GM11168 (cell line): ENCODE results near the gene CNTNAP2.

Source experiments
- in situ Hi-C: fragments of 300-500 bp; cut with MboI; formaldehyde crosslinking; loops from one replicate; pipeline ENCODE4 v1.12.0; 2022; ENCODE audit warnings: low sequenced_read_pairs; ENCODE audit not compliant: unreplicated experiment

The CNTNAP2 gene

DNA sequence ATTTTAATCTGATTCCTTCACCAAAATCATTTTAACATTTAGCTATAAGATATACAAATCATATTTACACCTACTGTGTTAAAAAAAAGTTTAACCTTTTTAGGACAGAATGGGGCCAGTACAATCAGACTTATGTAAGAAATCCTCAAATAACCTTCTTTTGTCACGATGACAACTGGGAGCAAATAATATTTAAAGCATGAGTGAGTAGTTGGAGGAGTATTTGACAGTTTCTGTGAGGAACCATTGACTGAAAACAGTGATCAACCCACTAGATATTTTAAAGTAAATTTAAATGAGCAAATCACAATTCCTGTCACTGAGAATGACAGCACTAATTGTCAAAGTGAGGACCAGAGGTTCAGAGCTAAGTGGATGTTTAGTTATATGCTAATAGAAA is 289.1 kb downstream of the CNTNAP2 start:
- in situ Hi-C loops = no loop called here

DNA sequence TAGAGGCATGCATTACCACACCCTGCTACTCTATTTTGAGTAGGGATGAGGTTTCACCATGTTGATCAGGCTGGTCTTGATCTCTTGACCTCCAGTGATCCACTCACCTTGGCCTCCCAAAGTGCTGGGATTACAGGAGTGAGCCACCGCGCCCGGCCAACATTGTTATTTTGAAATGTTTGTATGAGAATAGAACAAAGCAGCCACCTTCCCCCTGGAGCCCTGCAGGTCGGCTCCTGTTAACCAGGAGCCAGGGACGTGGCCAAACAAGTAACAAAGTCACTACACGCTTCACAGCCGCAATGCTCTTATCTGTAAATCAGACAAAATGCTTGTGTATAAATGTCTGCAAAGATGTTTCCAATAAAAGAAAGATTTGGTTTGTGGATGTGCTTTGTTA is 295.4 kb downstream of the CNTNAP2 start:
- in situ Hi-C loops = no loop called here

DNA sequence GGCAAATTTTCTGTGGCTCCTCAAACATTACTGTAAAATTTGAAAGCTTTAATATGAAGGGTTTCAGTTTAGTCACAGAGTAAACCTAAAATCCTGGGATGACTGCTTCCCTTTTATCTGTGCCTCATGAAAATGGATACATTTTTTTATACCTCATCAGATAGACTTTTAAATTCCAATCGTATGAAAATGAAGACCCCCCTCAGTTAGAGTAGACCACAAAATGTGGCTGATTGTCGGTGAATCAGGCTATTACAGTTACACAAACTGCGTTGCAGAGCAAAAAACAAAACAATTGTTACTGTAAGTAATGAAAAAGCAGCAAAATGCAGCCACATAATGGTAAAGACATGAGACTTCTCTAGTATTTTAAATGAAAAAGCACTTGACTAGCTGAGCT is 296.2 kb downstream of the CNTNAP2 start:
- in situ Hi-C loops = no loop called here

DNA sequence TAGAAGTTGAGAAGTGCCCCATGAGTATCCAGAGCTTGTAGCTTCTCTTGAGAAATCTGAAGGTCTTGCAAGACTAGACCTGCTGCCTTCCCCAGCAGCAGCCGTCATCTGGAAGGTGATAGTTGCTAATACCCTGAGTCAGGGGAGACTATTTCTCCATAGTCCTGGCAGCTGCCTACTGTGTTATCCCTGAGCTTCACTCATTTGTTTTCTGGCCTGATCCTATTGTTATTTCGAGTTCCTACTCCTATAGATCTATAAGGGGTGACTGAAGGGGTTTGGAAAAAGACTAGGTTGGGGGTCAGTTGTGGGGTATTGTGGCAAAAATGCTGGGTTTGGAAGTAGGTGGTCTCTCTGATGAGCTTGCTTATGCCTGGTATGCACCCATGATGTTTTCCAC is 297.8 kb downstream of the CNTNAP2 start:
- in situ Hi-C loops = no loop called here

DNA sequence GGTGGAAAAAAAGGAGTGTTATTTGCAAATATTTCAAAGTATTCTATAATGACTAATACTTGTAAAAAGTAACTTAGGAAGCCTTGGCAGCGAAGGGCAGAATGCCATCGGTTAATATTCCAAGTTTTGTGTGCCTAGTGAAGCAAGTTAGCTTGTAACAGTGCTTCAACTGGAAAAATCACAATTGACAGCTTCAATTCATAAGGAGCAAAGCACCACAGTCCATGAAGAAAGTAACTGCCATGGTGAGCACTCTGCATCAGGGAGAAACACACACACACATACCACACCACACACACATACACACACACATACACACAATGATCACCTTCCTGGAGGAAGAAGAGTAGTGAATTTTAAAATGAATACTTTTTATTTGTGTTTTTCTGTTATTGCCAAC is 298.3 kb downstream of the CNTNAP2 start:
- in situ Hi-C loops = no loop called here

DNA sequence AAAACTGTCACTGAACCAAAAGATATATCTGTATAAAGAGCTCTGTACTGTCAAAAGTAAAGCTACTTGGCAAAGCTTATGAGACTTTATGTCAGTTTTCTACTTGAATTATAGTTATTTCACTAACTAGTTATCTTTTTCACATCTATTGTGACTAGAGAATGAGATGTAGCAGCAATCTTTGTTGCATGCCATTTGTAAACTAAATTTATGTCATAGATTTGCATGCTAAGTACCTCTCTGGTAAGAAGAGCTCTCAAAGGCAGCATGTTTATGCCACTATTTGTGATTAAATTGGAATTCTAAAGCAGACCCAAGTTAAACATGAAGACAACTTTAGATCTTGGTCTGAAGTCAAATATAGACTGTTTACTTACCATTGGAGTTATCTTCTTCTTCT is 300.6 kb downstream of the CNTNAP2 start:
- in situ Hi-C loops = no loop called here

DNA sequence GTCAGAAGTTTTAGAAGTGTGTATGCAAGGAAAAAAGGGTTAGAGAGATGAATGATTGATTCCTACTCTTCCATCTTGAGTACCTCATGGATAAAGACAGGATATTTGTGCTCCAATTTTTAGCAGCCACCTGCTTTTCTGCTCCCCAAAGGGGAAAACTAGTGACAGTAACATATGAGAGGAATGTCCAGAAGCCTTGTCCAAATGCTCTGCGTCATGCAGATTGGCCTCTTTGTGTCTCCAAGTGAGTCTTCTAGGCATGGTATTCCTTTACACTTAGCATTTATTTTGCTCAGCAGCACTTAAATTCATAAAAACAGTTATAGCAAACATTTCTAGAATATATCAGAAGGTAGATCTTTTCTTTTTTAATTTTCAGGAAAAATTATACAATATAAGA is 306.8 kb downstream of the CNTNAP2 start:
- in situ Hi-C loops = no loop called here

DNA sequence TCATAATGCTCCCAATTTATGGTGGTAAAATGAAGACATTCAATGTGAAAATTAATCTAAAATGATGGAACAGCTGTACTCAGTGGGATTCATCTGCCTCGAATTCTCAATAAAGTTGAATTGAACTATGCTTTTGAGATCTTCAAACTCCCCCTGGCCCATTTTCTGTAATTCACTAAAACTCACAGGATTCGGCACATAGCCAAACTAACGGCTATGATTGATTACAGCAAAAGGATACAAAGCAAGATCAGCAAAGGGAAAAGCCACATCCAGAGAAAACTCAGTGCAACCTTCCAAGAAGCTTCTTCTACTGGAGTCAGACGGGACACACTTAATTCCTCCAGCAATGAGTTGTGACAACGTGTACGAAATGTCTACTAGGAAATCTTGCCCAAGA is 307.5 kb downstream of the CNTNAP2 start:
- in situ Hi-C loops = no loop called here

DNA sequence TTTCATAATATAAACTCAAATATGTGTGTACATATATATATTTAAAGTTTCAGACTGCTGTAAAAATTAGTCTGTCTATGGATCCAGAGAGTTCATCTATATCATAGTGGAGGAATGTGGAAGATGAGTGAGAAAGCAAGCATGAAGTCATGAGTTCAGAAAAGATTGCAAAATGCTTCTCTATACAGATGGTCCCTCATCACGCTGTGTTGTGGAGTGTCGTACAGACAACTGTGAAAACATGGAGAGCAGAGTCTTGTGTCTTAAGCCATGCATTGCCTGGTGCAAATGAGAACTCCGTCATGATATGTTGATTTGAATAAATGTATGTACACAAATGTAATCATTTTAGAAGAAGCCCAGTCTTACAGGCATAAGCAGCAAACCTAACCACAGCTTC is 316.9 kb downstream of the CNTNAP2 start:
- in situ Hi-C loops = no loop called here

DNA sequence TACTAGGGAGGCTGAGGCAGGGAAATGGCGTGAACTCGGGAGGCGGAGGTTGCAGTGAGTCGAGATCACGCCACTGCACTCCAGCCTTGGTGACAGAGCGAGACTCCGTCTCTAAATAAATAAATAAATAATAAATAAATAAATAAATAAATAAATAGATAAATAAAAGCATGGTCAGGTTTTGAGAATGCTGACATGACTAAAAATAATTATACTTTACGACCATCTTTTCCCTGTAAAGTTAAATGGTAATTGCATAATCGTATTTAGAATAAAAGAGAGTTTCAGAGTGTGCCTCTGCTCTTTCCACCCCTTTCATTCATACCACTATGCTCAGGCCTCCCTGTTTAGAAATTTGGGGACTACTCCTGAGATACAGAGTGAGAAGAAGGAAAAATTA is 326.5 kb downstream of the CNTNAP2 start:
- in situ Hi-C loops = no loop called here

DNA sequence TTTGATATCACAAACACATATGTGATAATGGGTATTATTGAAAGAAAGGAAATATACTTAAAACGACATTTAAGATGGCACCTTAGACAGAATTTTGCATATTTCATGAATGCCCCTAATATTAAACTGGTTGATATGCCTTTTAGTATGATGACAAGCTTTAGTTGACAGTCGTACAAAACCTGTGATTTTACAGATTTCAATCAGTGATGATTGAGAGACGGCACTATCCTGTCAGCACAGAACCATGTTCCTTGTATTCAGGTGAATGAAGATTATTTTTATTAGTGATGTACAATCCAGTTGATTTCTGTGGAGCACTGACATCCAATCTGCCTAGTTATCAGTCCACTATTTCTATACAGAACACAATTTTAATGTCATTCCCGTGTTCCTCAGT is 333.0 kb downstream of the CNTNAP2 start:
- in situ Hi-C loops = no loop called here

DNA sequence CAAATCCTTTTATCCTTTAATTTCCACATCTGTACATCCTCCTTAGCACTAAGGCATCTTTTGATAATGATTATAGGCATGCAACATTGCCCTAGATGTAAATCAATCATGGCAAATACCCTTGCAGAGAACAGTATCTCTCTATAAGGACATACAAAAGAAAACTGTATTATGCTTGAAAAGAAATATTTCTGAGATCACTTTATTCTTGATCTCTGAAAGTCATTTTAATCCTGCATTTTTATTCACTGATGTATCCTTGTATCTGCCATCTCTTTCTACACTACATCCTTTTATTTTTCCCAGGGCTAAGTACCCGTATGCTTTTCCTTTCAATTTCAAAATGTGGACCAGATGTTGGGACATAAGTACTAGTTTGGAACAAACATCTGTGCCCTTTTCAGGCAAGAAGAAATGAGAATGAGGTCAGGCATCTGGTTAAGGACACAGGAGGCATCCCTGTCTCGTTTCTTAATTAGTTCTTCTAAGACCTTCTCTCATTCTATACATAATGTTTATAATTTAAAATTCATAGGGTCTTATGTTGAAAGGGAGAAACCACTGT is 338.6 kb downstream of the CNTNAP2 start:
- in situ Hi-C loops = no loop called here

DNA sequence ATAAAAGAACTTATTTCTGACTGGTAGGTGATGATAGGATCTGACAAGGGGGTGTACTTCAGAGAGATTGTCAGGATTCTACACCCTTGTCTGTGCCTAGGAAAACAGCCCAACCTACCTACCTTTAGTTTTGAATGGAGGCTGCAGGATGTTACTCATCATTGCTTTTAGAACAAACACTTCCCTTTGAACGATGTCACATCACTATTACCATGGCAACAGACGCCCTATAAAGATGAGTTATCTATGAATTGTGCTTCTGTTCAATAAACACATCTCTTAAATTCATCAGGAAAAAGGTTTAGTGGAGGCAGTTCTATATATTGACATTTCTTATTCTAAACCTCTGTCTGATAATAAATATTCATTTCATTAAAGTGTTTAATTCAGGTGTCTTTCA is 362.4 kb downstream of the CNTNAP2 start:
- in situ Hi-C loops = no loop called here

DNA sequence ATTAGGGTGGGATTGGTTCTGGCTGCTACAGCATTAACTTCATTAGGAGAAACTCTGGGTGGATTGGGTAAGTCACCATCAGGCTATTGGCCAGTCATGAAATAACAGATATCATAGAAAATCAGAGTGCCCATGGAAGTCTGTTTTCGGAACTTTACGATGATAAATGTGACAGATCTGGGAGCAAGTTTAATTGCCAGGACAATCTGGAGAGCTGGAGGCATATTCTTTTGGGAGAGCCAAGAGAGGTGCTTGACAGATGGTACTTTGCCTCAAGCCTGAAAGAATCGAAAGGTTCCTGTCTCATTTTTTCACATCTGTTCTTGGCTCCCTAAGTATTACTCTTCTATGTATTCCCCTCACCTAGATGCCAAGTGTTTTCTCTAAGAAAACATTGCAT is 369.9 kb downstream of the CNTNAP2 start:
- in situ Hi-C loops = no loop called here

DNA sequence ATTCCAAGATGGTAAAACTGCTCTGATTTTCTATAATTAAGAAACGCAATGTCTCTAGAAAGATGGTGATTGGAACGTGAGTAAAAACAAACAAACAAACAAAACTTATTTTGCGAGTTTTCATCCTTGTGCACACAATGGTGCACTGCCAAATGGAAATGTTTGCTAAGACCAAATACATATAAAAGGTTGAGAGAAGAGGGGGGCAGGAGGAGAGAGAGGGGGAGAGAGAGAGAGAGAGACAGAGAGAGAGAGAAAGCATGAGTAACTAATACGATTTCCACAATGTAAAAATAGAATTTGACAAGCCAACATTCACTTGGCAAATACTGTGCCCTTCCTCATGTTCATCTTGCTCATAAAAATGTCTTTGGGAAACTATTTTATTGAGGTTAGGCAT is 375.4 kb downstream of the CNTNAP2 start:
- in situ Hi-C loops = no loop called here

DNA sequence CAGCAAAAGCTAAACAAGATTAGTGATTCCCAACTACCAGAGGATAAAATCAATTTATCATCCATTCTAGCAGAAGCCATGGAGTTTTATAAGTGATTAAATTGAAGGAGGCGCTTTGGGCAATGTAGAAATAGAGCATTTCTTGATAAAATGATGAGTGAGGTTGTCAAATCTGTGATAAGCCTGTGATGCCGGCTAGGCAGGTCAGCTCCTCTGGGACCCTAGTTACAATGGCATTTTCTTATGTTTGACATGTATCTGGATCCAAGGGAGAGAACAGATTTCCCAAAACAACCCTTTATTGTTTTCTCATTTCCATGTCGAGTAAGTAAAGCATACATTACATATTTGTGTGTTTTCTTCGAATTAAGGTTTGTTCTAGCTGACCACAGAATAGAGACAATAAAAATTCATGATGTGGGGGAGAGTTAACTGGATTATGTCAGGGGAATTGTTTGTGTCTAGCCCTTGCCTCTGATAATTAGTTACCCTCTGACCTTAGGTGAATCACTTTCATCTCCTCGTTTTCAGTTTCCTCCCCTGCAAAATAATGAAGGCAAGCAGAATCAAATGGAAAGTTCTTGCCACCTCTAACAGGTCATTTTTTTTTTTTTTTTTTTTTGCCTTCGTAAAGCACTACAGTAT is 378.5 kb downstream of the CNTNAP2 start:
- in situ Hi-C loops = no loop called here

DNA sequence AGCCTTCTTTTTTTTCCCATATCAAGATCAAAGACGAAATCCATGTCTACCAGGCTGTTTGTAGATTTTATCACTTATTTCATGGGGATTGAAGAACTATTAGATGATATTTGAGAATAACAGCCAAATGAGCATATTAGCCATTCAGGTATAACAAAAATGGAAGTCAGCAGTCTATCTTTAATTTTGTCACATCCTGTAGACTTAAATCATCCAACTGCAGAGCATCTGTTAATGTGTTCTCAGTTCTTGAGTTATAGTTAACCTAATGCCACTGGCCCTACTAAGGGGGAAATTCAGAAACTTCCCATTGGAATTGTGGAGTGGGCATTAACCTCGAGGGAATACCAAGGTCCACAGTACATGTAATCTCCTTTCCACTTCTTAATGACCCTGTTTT is 380.1 kb downstream of the CNTNAP2 start:
- in situ Hi-C loops = no loop called here

DNA sequence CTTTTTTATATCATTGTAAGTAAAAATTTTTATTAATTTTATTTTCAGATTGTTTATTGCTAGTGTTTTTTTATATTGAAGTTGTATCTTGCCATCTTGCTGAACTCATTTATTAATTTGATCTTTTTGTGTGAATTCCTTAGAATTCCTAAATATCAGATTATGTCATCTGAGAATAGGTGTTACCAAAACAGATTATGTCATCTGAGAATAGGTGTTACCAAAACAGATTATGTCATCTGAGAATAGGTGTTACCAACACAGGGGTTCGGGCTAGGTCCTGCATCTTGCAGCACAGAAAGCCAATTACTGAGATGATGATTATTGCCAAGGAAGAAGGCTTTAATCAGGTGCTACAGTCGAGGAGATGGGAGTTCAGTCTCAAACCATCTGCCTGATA is 383.4 kb downstream of the CNTNAP2 start:
- in situ Hi-C loops = no loop called here

DNA sequence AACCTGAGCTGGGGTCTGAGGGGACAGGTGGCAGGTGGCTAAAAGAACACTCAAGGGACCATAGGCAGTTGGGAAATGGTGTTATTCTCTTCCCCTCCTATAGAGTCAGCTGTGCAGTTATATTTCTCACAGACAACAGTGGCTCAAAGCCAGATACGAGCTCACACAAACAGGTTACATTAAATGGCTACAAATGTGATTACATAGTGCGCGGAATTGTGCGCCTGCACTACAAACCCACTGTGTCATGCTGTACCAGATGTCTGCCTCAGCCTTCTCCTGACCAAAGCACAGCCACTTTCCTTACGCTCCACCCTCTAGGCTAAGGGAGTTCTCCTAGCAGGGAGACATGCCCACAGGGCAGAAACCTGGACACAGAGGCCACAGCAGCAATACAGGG is 387.2 kb downstream of the CNTNAP2 start:
- in situ Hi-C loops = no loop called here

DNA sequence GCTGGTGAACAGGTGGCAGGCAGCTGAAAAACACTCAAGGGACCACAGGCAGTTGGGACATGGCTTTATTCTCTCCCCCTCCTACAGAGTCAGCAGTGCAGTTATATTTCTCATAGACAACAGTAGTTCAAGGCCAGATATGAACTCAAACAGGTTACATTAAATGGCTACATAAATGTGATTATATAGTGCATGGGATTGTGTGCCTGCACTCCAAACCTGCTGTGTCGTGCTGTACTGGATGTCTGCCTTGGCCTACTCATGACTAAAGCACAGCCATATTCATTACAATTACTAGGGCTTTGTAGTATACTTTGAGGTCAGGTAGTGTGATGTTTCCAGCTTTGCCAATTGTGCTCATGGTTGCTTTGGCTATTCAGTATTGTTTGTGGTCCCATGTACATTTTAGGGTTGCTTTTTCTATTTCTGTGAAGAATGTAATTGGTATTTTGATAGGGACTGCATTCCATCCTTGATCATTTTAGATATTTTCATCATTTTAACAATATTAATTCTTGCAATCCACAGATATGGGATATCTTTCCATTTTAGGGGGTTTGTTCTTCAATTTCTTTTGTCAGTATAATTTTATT is 393.6 kb downstream of the CNTNAP2 start:
- in situ Hi-C loops = no loop called here

DNA sequence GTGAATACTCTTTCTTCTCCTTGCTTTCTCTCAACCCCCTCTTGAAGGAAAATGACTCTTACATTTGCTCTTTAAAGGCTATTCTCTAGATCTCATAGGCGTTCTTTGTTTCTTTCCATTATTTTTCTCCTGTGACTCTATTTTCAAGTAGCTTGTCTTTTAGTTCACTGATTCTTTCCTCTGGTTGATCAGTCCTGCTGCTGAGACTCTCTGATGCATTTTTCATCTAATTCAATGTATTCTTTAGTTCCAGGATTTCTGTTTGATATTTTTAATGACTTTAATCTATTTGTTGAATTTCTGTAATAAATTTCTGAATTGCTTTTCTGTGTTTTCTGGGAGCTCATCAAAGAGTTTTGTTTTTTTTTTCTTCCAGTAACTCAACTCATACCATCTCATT is 397.7 kb downstream of the CNTNAP2 start:
- in situ Hi-C loops = no loop called here

DNA sequence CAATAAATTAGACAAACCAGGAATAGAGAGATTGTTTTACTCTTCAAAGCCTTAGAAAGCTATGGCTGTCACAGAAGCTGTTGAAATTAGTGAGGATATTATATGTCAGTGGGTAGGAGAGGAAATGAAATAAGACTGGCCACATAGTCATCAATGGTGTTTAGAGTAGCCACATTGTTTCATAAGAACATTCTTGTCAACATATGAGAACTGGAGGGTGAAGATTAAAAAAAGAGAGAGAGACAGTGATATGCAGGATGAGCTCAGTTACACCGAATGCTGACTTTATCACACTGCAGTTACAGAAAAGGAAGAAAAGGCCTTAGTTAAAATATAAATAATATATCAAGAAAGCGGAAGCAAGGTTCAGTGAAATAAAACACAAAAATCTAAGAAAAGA is 412.0 kb downstream of the CNTNAP2 start:
- in situ Hi-C loops = no loop called here
